NCI-H82 treated with DMSO at 0.1 percent for 48 hours (cell line): ENCODE data around the gene C20orf141.
"Not testable (repeated sequence)": the region's sequence is repeated elsewhere in the genome, so short reads cannot be mapped to it uniquely, and the experiment has no call there.

Source experiments
- DNase-seq: peaks from one replicate; lab custom pipeline; 2025; ENCODE audit not compliant: unreplicated experiment; lab: John Stamatoyannopoulos, UW

Gene C20orf141

DNA sequence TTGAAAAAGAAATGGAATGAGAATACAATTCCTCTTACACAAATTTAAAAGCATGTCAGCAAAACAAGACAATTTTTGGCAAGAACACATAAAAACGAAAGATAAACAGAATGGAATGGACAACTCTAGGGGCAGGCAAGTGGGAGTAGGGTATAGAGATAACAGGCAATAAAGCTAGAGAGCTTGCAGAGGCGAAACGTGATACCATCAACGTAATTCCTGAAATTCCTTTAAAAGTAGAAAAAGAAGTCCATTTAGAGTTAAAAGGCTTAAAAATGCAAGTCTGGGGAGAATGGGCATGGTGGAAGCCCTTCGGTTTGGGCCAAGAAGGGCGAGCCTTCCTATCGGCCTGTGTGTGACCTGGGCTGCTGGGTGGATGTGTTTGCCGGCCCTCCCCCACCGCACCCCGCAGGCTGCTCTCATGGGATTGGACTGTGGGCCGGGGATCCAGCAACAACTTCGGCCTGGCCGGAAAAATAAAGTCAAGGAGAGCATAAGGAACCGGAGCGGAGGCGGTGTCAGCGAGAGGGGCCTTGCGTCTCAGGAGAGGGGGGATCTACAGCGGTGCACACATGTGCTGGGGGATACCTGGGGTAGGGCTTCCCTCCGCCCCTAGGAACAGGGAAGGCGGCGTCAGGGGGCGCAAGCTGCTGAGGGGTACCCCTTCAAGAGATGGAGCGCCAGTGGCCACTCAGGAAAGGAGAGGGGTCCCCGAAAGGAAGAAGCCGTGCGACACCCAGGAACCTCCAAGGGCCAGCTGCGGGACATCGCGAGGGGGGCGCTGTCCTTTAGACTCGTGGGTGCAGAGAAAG, 5.5 kb downstream of the C20orf141 start:
- no peak for DNase-seq

DNA sequence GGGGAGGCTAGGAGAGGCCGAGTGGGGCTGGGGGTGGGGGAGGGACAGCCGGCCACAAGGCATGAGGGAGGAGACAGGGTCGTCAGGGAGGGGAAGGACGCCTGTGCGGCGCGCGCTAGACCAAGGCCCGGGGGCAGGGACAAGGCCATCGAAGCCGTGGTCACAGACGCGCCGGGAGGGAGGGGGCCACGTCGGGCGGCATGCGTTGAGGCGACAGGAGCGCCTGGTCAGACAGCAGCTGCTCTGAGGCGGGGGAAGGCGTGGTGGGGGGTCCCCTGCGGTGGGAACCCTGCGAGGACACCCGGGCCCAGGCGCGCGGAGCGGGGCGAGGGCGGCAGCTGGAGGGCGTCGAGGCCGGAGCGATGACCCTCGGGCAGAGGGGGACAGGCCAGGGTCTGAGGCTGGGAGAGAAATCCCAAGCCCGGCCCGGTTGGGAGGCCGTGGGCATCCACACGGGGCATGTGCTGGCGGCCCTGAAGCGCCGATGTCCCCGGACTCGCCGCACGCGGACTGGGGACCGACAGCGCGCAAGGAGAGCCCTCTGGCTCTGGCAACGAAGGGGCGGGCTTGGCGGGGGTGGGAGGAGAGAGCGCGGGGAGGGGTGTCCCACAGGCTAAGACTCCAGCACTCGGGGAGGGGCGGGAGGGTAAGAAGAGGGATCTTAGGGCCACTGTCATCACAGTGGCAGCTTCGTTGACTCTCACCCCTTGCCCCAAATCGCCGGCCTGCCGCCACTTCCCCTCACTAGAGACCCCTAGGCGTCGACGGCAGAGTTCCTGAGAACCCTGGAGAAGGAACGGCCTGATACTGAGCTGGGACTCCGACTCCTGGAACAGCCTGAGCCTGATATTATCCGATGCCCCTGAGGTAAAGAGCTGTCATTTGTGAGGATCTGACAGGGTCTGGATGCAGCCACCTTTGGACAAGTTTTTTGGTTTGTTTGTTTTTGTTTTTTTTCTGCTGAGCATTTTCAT, 6.4 kb downstream of the C20orf141 start:
- no peak for DNase-seq

DNA sequence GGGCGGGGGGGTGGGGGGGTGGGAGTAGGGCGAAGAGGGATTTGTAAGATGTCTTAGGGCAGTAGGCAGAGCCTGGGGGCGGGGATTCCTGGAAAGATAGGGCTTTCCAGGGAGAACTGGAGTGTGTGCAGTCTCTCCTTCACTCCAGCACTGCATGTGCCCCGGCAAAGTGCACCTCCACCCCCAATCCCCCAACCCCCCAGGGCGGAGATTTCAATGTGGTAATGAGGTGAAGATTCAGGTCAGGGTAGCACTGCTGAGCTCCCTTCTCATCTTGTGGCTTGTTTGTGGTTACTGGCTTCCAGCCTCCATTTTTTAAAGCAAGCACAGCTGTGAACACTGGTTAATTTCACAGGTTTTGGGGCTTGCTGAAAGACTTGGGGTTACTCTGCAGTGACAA, 7.3 kb downstream of the C20orf141 start:
- DNase-seq = no peak

DNA sequence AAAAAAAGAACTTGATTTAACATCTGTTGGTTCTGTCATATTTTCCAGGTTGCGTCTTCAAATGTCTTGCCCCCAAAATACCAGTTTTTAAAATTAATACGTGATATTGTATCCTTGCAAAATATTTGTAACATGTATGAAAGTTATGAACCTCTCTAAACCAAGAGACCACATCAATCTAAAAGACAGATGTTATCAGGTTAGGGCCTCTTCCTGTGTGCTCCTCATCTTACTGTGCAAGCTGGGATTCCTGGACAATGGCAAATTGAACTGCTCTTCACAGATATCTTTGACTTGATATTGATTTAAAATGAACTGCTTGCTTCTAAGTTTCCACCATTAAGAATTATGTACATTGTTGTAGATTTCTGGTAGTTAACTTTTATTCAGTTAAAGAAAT, 11.0 kb downstream of the C20orf141 start:
- no peak for DNase-seq

DNA sequence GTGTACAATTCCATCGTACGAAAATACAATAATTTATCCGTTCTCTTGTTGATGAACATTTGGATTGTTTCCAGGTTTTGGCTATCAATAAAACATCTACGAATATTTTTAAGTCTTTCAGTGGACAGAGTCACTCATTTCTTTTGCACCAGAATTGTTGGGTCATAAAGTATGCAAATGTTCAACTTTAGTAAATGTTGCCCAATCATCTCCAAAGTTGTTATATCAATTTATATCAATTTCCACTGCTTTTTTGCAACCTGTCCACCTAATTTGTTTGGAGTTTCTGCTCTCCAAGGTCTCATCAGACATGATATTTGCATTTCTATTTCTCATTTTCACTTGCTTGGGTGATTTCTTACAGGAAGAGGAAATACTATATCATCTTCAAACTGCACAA, 11.9 kb downstream of the C20orf141 start:
- no peak for DNase-seq

DNA sequence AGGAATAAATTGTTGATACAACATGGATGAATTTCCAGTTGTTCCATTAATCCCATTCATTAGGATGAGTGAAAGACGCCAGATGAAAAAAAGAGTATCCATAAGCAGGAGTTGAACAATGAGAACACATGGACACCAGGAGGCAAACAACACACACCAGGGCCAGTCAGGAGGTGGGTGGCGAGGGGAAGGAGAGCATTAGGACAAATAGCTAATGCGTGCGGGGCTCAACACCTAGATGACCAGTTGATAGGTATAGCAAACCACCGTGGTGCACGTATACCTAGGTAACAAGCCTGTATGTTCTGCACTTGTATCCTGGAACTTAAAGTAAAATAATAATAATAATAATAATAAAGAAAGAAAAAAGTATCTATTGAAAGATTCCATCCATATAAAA, 14.6 kb downstream of the C20orf141 start:
- no peak for DNase-seq

DNA sequence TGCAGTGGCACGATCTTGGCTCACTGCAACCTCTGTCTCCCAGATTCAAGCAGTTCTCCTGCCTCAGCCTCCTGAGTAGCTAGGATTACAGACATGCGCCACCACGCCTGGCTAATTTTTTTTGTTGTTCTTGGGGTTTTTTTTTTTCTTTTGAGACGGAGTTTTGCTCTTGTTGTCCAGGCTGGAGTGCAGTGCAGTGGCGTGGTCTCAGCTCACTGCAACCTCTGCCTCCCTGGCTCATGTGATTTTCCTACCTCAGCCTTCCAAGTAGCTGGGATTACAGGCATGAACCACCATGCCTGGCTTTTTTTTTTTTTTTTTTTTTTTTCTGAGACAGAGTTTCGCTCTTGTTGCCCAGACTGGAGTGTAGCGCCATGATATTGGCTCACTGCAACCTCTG, 16.4 kb downstream of the C20orf141 start:
- not testable (repeated sequence) for DNase-seq

DNA sequence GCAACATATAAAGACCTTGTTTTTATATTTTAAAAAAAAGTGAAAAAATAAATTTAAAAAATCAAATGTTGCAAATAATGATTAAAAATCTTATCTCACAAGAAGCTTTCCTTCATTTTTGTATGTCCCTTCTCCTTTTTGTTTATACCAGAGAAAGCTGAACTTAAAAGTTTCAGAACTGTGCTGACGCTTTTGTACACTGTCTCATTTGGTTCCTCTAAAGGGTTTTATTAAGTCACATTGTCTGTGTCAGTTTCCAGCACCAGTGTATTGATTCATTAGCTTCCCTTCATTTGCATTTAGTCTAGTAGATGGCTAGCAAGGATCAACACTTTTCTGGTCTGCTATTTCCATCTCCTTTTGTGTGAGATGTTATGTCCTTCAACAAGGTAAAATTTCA, 19.0 kb downstream of the C20orf141 start:
- DNase-seq = no peak

DNA sequence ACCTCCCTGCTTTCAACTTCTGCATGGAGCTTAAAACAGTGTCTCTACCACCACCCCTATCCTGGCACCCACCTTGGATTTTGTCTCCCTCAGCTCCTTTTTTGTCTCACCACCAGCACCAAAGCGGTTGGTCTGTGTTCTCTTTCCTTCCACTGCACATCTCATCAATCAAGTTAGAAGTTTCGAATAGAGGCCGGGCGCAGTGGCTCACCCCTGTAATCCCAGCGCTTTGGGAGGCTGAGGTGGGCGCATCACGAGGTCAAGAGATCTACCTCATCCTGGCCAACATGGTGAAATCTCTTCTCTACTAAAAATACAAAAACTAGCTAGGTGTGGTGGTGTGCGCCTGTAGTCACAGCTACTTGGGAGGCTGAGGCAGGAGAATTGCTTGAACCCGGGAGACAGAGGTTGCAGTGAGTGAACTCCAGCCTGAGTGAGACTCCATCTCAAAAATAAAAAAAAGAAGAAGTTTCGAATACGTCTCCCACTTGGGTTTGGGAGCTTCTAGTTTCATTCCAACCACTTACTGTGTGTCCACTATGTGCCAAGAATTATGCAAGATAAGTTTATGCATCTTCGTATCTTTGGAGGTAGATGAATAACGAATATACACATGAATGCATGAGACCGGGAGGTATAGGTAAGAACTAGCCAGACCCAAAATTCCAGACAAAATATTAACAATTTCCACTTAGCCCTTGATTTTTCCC, 19.8 kb downstream of the C20orf141 start:
- no peak for DNase-seq

DNA sequence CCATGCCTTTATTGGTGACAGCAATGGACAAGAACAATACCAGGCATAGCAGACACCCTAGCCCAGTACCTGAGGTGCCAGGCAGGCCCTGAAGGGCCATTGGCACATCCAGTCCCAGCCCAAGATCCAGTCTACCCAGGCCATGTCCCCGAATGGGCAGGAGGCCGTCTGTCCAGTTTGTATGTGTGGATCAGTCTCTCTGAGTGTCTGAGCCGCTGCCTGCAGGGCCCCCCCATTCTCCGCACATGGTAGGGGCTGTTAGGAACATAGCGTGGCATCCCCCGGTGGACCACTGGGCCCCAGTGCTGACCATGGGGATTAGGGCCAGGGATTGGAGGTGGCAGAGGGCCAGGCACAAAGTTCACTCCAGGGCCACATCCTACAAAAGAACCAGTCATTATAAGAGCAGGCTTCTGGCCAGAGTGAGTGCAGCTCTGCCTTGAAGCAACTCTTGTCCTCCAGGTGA, 20.6 kb downstream of the C20orf141 start:
- DNase-seq = no peak

DNA sequence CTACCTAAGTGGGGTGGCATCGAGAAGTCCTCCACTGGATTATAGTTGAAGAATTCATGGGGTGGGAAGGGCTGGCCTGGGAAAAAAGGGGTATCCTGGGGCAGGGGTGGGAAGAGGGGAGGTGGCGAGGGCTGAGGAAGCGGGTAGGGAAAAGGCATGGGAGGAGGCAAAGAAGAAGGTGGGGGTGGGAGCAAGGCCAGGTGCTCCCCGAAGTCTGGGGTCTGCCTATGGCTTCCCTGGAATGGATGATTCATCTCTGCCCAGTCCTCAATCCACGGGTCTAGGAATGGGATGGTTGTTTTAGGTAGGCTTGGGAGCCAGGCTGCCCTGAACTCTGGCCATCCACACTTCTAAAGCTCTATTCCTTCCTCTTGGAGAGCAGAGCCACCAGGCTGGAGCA, 21.2 kb downstream of the C20orf141 start:
- no peak for DNase-seq

DNA sequence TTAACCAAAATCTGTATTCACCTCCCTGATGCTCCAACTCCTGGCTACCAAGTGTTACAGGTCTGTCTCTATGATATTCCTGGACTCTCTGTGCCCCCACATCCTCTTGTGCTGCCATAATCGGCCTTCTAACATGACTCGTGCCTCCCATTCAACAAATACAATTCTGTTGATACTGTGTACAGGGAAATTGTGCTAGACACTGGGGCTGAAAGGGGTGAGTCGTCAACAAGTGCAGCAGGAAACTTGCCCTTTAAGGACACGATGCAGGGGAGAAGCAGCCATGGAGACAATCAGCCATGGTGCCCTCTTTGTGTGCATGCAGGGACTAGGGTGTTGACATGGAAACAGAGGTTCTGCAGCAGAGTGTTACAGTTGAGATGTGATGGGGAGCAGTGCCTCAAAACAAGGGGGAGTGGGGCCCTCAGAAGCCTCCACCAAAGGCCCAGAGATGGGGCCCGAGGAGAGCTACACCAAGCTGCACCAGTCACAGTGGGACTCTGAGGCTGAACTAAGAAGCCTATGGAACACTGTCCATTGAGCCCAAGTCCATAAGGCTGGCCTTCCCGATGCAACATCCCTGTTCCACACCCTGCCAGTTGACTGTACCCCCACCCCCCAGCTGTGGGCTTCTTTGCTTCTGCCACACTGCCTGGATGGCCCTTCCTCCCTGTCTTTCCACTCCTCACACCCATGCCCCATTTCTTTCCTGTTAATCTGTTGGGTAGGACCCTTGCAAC, 22.6 kb downstream of the C20orf141 start:
- DNase-seq = no peak

DNA sequence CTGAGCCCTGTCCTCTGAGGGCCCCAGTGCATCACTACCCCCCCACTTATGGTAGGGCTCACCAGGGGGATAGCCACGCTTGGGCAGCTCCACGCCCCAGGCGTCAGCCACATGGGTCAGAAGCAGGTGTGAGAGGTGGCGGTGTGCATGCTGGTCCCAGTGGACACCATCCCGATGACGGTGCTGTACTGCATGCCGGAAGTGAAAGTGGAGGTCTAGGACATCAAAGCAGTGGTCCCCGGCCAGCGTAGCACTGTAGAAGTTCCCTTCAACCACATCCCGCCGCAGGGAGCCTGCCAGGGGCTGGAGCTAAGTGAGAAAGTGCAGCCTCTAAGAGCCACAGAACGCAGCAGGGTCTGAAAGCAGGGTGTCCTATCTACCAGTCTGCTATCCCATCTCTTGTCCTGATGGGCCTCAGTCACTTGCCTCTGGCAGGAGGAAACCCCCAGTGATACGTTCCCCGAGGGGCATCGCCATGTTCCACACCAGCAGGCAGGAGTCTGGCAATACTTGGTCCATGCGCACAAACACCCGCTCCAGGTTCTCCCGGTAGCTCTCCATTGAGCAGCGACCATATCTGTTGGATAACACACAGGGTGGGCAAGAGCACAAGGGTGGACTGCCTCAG, 23.5 kb downstream of the C20orf141 start:
- DNase-seq = no peak

DNA sequence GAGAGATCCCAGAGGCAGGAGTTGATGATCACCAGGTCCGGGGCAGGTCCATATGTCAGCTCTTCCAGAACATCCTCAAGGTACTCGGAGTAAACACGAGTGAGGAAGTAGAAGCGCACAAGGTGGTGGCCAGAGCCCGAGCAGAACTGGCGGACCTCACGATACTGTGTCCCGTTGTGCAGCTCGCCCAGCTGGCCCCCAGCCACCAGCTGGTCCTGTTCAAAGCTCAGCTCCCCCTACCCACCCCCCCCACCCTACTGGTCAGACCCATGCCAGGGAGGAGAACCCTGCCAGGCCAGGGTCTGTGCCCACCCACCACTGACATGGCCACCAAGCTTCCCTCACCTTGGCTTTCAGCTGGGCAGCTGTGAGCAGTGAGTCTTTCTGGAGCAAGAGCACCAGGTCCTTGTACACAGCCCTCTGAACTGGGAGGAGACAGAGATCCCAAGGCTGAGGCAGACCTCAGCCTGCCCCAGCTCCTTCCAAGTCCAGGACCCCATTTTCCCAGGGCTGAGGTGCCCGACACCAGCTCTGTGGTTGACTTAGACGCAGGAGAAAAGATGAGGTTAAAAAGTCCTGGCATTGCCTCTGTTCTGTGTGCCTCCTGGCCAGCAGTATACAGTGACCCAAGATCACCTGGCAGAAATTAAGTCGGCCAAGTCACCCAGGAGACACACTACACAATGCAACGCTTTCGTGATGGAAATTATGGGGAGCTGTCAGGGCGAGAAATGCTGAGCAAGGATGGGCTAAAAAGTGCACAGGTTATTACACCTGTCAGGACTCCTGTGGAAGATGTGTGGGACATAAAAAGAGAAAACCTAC, 24.3 kb downstream of the C20orf141 start:
- no peak for DNase-seq

DNA sequence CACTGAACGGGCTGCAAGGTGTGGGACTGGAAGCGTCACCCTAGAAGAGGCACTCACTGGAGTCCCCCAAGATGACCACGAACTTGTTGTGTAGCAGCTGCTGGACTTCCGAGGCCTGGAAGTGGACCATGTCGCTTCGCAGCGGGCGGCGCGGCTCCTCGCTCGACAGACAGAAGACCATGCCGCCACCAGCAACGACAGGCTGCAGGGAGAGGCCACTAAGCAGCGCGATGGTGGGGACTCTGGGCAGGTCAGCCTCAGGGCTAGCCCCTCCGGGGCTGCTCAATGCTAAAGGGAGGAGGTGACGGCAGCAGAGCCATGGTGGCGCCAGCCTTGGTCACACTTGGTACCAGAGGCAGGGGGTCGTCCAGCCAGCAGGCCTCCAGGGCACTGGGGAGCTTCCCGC, 24.9 kb downstream of the C20orf141 start:
- no peak for DNase-seq

DNA sequence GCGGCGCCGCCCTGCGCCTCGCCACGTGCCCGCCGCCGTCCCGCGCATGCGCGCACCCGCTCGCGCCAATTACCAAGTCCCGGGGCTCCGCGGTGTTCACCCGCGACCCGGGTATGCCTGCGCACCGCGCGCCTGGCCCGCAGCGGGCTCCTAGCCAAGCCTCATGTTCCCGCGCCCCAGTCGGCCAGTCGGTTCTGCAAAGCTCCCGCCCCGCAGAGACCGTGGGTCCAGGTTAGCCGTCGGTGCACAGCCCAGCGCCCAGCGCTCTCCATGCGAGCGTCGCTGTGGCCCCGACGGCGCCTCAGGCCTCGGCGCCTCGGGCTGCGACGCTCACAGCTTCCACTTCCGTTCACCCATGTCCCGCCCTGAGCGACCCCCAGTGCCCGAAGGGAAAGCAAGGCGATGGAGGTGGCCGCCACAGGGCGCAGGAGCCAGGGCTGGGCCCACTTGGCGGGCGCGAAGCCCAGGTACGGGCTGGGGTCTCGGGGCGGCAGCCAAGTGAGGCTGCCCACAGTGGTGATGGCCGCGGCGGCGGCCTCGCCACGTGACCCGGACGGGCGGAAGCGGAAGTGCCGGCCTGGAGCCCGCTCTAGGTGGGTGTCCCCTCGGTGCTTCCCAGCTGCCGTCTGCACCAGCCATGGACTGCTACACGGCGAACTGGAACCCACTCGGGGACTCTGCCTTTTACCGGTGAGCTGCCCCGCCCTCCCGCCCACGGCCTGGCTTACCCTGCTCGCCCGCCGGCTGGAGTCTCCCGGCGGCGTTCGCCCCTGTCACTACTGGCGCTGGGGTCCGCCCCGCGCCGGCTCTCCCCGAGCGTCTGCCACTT, 25.6 kb downstream of the C20orf141 start, which contains the start of the genes PCED1A and VPS16:
Gene PCED1A (minus strand): TSS at position 518 of the 829 bp plus-strand sequence. CDS start 743 bp downstream, outside the sequence.
Gene VPS16 (plus strand): TSS at position 608 of the 829 bp plus-strand sequence. CDS start 30 bp downstream, at position 638.
- peak; percentile 8 for DNase-seq

DNA sequence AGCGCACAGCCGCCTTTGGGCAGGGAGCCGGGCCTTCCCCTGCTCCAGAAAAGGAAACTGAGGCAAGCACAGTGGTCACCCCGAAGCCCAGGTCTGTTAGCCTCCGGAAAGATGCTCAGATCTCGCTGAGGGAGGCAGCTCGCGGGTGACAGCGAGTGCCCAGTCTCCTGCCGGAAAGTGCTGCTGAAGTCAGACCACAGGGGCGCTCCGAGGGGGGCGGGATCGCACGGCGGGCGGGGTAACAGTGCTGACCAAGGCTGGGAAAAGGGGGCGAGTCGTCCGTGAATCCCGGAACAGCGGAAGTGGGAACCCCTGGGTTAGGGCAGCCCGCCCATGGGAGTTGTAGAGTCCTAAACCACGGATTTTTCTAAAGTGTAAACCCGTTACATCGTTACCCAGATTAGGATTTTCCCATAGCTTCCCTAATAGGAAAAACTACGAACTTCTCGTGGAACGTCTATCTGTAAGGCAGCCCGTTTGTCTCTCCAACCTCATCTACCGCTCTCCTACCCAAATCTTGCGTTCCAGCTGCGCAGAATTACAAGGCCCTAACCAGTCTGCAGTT, 26.3 kb downstream of the C20orf141 start:
- DNase-seq = no peak

DNA sequence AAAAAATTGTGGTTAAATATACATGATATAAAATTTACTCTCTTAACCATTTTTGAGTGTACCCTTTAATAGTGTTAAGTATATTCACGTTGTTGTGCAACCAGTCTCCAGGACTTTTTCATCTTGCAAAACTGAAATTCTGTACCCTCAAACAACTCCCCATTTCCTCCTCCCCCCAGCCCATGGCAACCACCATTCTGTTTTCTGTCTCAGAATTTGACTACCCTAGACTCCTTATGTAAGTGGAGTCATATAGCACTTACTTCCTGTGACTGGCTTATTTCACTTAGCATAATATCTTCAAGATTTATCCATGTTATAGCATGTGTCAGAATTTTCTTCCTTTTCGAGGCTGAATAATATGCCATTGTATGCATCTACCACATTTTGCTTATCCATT, 30.8 kb downstream of the C20orf141 start:
- DNase-seq = no peak
